HG03558 (cell line): Measurements from ENCODE around the gene TRIM36.

ENCODE experiments used
- ATAC-seq: cut with Tn5 transposase; IDR thresholded peaks from one replicate; pipeline ENCODE4 v1.9.1; 2021; ENCODE audit warnings: moderate number of reproducible peaks; ENCODE audit not compliant: unreplicated experiment; ENCODE audit errors: extremely low read depth

The TRIM36 gene

GRCh38 chr5:115166744-115167393 lies 2.8 kb downstream of the TRIM36 start:
- no peak for ATAC-seq

GRCh38 chr5:115165790-115166189 lies 3.9 kb downstream of the TRIM36 start:
- ATAC-seq = no peak

DNA sequence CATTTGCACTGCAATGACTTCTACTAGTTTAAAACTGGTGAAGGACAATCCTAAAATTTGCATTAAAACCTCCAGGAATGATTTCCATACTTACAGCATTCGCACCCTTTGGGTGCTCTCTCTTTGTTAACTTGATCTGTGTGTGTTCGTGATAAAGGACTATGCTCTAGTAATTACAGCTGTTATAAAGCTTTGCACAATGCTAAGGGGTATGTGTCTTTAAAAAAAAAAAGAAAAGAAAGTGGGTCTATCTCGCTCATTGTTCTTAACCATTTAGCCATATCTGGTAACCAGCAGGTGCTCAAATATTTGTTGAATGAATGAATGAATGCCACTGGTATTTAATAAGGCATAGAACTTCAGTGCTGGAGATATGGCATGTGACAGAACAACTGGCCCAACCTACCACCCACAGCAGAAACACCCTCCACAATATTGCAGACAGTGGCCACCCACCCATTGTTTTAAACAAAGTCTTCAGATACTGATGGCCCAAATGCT lies 8.7 kb downstream of the TRIM36 start:
- no peak for ATAC-seq

DNA sequence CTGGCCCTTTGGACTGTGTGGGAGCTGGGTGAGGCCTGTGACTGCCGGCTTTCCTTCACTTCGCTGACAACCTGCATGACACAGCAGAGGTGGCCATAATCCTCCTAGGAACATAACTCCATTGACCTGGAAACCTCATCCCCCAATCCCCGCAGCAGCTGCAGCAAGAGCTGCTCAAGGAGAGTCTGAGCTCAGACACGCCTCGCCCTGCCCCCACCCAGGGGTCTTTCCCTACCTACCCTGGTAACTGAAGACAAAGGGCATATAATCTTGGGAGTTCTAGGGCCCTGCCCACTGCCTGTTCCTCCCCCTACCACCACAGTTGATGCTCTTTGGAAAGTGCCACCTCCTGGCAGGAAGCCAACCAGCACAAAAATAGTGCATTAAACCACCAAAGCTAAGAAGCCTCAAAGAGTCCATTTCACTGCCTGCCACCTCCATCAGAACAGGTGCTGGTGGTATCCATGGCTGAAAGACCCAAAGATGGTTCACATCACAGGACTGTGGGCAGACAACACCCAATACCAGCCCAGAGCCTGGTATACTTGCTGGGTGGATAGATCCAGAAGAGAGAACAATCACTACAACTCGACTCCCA lies 18.4 kb downstream of the TRIM36 start:
- ATAC-seq = no peak

GRCh38 chr5:115150512-115150911 lies 19.2 kb downstream of the TRIM36 start:
- ATAC-seq = no peak

DNA sequence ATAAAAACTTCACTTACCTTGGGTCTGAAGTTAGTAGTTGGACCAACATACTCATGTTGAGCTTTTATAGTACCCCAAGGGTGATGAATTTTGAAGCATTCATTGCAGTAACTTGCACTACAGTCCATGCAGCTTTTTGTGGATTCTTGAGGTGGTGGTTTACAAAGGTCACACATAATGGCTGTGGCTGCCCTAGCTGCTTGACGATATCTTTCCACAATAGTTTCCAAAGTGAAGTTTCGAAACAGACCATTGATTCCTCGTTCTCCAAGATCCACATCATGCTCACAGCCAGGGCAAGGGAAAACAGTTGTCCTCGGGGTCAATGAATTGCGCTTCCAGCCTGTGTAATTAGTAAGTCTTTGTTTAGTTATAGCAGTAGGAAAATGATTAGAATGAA lies 22.7 kb downstream of the TRIM36 start:
- ATAC-seq = no peak

DNA sequence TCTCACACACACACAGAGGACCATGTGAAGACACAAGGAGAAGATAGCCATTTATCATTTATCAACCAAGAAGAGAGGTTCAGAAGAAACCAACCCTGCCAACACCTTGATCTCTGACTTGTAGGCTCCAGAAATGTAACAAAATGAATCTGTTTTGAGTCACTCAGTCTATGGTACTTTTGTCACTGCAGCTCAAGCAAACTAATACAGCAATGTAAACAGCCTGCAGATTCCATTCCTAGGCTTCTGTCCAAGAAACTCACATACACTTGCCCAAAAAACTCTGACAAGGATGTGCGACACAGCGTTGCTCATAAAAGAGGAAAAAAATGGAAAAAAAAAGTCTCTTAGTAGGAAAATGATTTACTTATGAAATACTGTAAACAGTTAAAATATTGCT lies 33.4 kb downstream of the TRIM36 start:
- no peak for ATAC-seq

DNA sequence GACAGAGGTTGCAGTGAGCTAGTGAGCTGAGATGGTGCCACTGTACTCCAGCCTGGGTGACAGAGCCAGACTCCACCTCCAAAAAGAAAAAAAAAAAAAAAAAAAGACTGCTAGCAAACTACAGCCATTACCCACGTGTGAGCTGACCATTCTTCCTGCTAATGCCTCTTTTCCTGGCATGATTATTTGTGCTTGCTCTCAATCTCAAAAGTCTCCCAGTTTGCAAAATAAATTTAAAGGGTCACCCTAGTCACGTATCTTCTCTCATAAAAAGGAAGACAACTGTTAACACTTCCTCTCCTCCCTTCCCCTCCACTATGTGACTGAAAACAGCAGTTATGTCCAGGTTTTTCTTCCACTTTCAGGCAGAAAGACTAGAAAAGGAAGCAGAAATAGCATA lies 37.2 kb downstream of the TRIM36 start:
- ATAC-seq = no peak

DNA sequence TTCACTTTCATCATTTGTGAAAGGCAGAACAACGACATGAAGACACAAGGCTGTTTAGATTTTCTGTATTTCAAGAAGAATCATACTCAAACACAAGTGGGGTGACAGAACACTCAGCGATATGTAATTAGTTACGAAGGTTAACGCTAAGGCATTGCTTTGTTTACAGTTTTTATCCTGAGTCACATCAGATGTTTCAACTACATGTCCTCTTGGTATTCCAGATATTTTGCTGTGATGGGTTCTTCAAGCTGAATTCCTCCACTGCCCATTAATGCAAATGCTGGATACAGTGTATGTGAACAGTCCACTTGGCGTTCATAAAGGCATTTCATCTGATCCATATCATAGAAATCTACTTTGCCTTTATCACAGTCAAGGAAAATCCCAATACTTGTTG lies 43.4 kb downstream of the TRIM36 start:
- ATAC-seq = no peak

DNA sequence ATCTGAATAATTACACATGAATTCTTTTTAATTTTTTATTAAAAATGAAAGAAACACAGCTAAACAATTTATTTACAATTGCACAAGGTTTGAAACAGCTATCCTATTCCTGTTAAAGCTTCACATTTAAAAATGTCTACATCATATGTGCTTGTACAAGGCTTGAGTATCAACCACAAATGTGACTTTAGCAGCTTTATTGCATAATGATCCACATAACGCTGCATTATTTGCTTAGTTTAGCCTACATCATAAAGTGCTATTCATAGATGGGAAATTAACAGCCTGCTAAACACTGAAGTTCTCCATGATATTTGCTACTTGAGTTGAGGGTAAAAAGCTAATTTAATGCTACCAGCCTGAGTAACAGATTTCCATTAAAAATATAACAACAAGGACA lies 45.0 kb downstream of the TRIM36 start:
- no peak for ATAC-seq

GRCh38 chr5:115116001-115116400 lies 53.7 kb downstream of the TRIM36 start:
- ATAC-seq = no peak

DNA sequence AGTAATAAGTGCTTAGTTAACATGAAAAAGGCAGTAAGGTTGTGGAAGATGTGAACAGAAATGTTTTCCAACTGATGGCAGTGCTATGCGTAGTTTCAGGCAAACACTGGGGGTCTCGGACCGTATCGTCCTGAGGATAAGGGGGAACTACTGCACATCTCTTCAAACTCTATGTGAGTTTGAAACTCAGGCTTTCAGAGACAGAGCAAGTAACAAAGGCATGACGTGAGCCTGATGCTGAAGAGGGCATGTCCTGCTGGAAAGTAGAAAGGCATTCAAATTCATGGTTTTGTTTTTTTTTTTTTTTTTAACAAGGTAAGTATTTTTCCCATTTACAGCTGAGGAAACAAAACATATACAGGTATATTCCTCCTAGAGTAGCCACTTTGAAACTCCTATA lies 59.9 kb downstream of the TRIM36 start:
- ATAC-seq = no peak

DNA sequence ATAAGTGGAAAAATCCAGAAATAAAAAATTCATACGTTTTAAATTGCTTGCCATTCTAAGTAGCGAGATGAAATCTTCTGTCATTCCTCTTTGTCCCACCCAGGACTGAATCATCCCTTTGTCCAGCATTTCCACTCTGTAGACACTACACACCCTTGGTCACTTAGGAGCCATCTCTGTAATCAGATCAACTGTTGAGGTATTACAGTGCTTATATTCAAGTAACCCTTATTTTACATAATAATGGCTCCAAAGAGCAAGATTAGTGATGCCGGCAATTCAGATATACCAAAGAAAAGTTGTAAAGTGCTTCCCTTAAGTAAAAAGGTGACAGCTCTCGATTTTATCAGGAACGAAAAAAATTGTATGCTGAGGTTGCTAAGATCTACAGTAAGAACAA lies 60.4 kb downstream of the TRIM36 start:
- no peak for ATAC-seq

DNA sequence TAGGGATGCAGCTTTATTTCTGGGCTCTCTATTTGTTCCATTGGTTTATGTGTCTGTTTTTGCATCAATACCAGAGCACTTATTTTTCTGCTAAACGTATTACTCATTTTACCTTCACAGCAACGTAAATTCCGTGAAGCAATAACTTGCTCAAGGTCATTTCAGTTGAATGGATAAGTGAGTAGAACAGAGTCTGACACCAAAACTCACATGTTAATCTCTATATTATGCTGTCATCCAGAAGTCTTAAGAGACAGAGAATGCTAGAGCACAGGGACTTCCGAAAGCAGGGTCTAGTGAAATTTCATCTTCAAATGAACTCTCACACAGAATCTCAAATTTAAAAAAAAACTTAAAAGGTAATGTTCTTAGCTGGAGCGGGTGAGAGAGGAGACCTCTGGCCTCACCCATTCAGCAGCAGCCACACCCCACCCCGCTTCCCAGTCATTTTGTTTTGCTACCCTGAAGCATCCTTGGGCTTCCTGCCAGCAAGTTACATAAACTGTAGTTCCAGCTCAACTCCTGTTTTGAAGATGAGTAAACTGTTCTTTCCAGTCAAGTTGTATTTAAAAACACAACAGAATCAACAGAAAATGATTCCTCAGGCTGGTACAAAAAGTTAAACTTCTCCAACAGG lies 69.3 kb downstream of the TRIM36 start:
- ATAC-seq = no peak

- ATAC-seq = peak; percentile 66
Measured at GRCh38 chr5:115098041-115098702, 71.5 kb downstream of the TRIM36 start.

DNA sequence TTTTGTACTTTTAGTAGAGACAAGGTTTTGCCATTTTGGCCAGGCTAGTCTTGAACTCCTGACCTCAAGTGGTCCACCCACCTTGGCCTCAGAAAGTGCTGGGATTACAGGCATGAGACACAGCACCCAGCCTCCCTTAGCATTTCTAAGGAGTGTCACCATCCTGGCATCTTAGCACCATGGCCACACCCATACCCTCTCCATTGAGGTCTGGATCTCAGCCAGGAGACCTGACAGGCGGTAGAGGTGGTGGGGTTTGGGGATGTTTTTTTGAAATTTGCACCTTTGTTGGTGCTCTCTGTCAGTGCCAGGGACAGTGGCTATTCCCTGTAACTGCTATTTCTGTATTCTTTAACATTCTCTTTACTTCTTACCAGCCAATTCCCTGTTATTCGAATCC lies 72.5 kb downstream of the TRIM36 start:
- no peak for ATAC-seq

DNA sequence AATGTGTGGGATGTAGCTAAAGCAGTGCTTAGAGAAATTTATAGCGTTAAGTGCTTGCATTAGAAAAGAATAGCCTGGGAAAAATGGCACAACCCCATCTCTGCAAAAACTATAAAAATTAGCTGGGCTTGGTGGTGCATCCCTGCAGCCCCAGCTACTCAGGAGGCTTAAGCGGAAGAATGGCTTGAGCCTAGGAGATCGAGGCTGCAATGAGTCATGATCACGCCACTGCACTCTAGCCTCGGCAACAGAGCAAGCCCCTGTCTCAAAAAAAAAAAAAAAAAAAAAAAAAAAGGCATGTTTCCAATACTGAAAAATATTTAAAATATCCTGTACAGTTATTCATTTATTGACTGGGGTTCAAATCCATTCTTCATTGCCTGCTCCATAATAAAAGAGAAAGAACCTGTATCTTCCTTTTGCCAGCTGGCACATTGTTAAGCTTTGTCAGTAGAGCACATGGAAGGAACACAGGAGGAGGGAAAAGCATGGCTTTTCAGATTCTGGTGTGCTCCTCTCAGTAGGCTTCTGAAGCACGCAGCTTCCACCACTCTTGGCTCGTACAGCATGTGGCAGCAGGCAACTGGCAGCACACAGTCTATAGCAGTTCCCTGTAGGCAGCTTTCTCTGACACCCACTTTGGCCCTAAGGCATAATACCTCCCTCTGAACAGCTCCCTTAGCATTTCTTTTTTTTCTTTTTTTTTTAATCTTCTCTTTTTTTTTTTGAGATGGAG lies 73.5 kb downstream of the TRIM36 start:
- ATAC-seq = no peak

DNA sequence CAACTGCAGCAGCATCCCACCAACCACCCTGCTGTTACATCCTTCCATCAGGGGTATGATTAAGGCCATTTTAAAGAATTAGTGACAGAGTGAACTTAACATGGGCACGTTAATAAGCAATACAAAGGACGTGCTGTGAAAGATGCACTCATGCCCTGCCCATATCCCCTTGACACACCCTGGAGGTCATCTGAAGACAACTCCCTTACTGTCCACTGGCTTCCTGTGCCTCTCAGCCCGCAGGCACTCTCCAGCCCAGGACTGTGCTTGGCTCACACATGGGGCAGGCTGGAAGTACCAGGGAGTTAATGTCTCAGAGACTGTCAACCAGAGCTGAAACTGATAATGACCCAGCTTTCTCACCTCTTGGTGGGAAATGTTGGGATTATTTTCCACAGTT lies 81.8 kb downstream of the TRIM36 start:
- no peak for ATAC-seq

DNA sequence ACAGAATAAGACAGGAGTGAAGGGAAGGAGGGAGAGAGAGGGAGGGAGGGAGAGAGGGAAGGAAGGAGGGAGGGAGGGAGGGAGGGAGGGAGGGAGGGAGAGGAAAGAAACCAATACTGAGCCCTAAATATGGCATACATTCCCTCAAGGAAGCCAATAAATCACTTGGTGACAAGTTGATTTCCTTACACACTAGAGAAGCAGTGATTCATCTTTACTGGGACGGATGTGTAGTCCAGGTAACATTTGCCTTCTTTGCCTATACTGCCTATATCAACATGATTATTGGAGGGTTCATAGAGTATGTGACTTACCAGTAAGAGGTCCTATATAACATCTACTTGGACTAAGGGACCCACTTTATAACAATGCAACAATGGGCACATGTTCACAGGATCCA lies 83.2 kb downstream of the TRIM36 start:
- ATAC-seq = no peak

DNA sequence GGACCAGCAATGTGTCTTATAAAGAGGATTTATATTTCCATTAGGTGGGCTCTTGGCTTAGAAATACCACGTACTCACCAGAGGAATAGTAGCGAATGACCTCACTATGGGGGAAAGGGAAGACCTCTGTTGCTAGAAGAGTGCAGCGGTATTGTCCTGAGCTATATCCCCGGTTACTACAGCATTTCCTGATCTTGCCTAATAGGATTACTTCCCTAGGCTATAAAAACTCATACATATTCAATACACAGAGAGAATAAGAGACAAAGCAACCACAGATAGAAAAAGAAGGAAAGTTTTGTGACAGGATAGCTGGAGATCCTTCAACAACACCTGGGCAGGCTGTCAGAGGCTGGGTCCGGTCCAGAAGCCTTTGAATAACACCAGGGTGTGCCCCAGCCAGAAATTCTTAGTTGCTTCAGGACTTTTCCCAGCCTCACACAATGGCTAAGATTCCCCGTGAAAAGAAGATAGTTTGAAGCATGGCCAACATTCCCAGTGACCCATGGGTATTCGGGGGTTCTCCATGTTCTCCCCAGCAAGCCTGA lies 85.4 kb downstream of the TRIM36 start:
- no peak for ATAC-seq
